IPS DF 6.9 (cell line): ENCODE results near the gene DEFB132.
"Not testable (repeated sequence)": the region's sequence is repeated elsewhere in the genome, so short reads cannot be mapped to it uniquely, and the experiment has no call there.

Experiments used
- DNase-seq: peaks from one replicate; pipeline ENCODE4 v3.0.0-alpha.2; 2013; ENCODE audit warnings: low read depth, low spot score
- H3K27ac ChIP-seq: one replicate; pipeline ENCODE4 v1.5.1; 2013; ENCODE audit warnings: low read length, control low read depth
- H3K27me3 ChIP-seq: 2 replicates; pipeline ENCODE4 v1.6.1; 2013; ENCODE audit warnings: mild to moderate bottlenecking, low read length; ENCODE audit not compliant: control insufficient read depth, insufficient read depth
- H3K36me3 ChIP-seq: 2 replicates; pipeline ENCODE4 v1.6.1; 2013; ENCODE audit warnings: low read length; ENCODE audit not compliant: control insufficient read depth, insufficient read depth
- H3K4me1 ChIP-seq: 2 replicates; pipeline ENCODE4 v1.6.1; 2013; ENCODE audit warnings: low read length; ENCODE audit not compliant: control insufficient read depth, insufficient read depth
- H3K4me3 ChIP-seq: 2 replicates; pipeline ENCODE4 v1.5.1; 2013; ENCODE audit warnings: mild to moderate bottlenecking, low read length
- H3K9me3 ChIP-seq: 2 replicates; pipeline ENCODE4 v1.6.1; 2013; ENCODE audit warnings: low read length, inconsistent platforms; ENCODE audit not compliant: control insufficient read depth, insufficient read depth
- WGBS: extraction: QIAGEN DNeasy Blood & Tissue Kit; methylation state at CpG from one replicate; pipeline ENCODE4 v1.1.7; 2013; ENCODE audit warnings: mixed read lengths, missing lambda C conversion rate; ENCODE audit not compliant: insufficient read length, insufficient coverage; 5-methylcytosine and 5-hydroxymethylcytosine counted together

The DEFB132 gene

GRCh38 chr20:257419-257818 is at the start of gene DEFB132:
Gene DEFB132, plus strand, starts transcription at chr20:257724. Its CDS starts 55 bp downstream, at chr20:257779.
- H3K27me3 ChIP-seq = peaks cover 27% of the 10 kb centered on the region
- no CpG with 5 or more reads among the region's 7 CpGs for WGBS
- H3K4me3 ChIP-seq = no peak within 1 kb of the TSS
- no peaks in the 10 kb centered on the region for H3K9me3 ChIP-seq
- H3K27ac ChIP-seq = no peak within 1 kb of the TSS
- H3K4me1 ChIP-seq = no peaks in the 10 kb centered on the region
- no peaks in the 10 kb centered on the region for H3K36me3 ChIP-seq
- DNase-seq = no peak

- H3K27me3 ChIP-seq = no peaks in the 10 kb centered on the region; the same call in 1 of the 2 replicates
These were observed 48.5 kb upstream of the DEFB132 start for GRCh38 chr20:208942-209566.

GRCh38 chr20:210809-211502 is 46.6 kb upstream of the DEFB132 start:
- DNase-seq = no peak
- H3K4me3 ChIP-seq = no peak overlapping the region
- H3K9me3 ChIP-seq = no peaks in the 10 kb centered on the region
- H3K27me3 ChIP-seq = no peaks in the 10 kb centered on the region; the same call in 1 of the 2 replicates
- H3K27ac ChIP-seq = no peak overlapping the region
- no peaks in the 10 kb centered on the region for H3K36me3 ChIP-seq
- no CpG with 5 or more reads among the region's 7 CpGs for WGBS
- H3K4me1 ChIP-seq = no peaks in the 10 kb centered on the region

More at GRCh38 chr20:208942-209566, 48.5 kb upstream of the DEFB132 start:
- Histone ChIP-seq H3K4me1 (no peaks in the 10 kb centered on the region), H3K9me3 (no peaks in the 10 kb centered on the region), H3K4me3 (no peak overlapping the region), H3K27ac (no peak overlapping the region), H3K36me3 (no peaks in the 10 kb centered on the region)
- DNase-seq = peak; percentile 5
- no CpG with 5 or more reads among the region's 5 CpGs for WGBS

- WGBS = no CpG with 5 or more reads among the region's 2 CpGs
These were observed 43.1 kb upstream of the DEFB132 start for GRCh38 chr20:214383-214782.

GRCh38 chr20:215796-216195 is 41.7 kb upstream of the DEFB132 start:
- H3K36me3 ChIP-seq = no peaks in the 10 kb centered on the region
- H3K27me3 ChIP-seq = no peaks in the 10 kb centered on the region
- no peak overlapping the region for H3K4me3 ChIP-seq
- WGBS = no CpG with 5 or more reads among the region's 1 CpG
- no peak for DNase-seq
- H3K4me1 ChIP-seq = no peaks in the 10 kb centered on the region
- no peak overlapping the region for H3K27ac ChIP-seq
- no peaks in the 10 kb centered on the region for H3K9me3 ChIP-seq

More at GRCh38 chr20:214383-214782, 43.1 kb upstream of the DEFB132 start:
- Histone ChIP-seq H3K4me1 (no peaks in the 10 kb centered on the region), H3K27me3 (no peaks in the 10 kb centered on the region), H3K9me3 (no peaks in the 10 kb centered on the region), H3K27ac (no peak overlapping the region), H3K4me3 (no peak overlapping the region), H3K36me3 (no peaks in the 10 kb centered on the region)
- DNase-seq = no peak

GRCh38 chr20:217266-217665 is 40.3 kb upstream of the DEFB132 start:
- Histone ChIP-seq H3K4me3 (no peak overlapping the region), H3K27me3 (no peaks in the 10 kb centered on the region), H3K36me3 (no peaks in the 10 kb centered on the region), H3K27ac (no peak overlapping the region), H3K4me1 (no peaks in the 10 kb centered on the region), H3K9me3 (no peaks in the 10 kb centered on the region)
- no CpG with 5 or more reads among the region's 1 CpG for WGBS
- no peak for DNase-seq

GRCh38 chr20:219290-220115 is 38.0 kb upstream of the DEFB132 start:
- WGBS = no CpG with 5 or more reads among the region's 1 CpG
- Histone ChIP-seq H3K4me3 (no peak overlapping the region), H3K36me3 (no peaks in the 10 kb centered on the region), H3K27me3 (no peaks in the 10 kb centered on the region), H3K9me3 (no peaks in the 10 kb centered on the region), H3K4me1 (no peaks in the 10 kb centered on the region), H3K27ac (no peak overlapping the region)
- peak; percentile 13 for DNase-seq

- no peaks in the 10 kb centered on the region for H3K9me3 ChIP-seq
- no peaks in the 10 kb centered on the region for H3K4me1 ChIP-seq
- no peaks in the 10 kb centered on the region for H3K27me3 ChIP-seq
- DNase-seq = no peak
- H3K4me3 ChIP-seq = no peak overlapping the region
- WGBS = no CpG with 5 or more reads among the region's 1 CpG
- H3K36me3 ChIP-seq = no peaks in the 10 kb centered on the region
- no peak overlapping the region for H3K27ac ChIP-seq
These were observed 36.2 kb upstream of the DEFB132 start for GRCh38 chr20:221258-221830.

GRCh38 chr20:225879-226278 is 31.6 kb upstream of the DEFB132 start:
- H3K36me3 ChIP-seq, DNase-seq, H3K4me1 ChIP-seq, H3K4me3 ChIP-seq, H3K27ac ChIP-seq, H3K9me3 ChIP-seq, H3K27me3 ChIP-seq: not testable (repeated sequence)
- WGBS = no CpG with 5 or more reads among the region's 3 CpGs

GRCh38 chr20:226958-227357 is 30.6 kb upstream of the DEFB132 start, which contains the start of gene DEFB129:
Gene DEFB129, plus strand, starts transcription at chr20:227258. Its CDS starts 31 bp downstream, at chr20:227289.
- WGBS = no CpG with 5 or more reads among the region's 3 CpGs
- Histone ChIP-seq H3K9me3 (no peaks in the 10 kb centered on the region), H3K36me3 (no peaks in the 10 kb centered on the region), H3K27ac (no peak within 1 kb of the TSS), H3K4me3 (no peak within 1 kb of the TSS), H3K27me3 (no peaks in the 10 kb centered on the region), H3K4me1 (no peaks in the 10 kb centered on the region)
- no peak for DNase-seq
